Epithelial cell of esophagus (primary cell): ENCODE data around the gene PTGDS.

Source experiments
- DNase-seq: peaks from one replicate; pipeline ENCODE4 v3.0.0; 2010; ENCODE audit warnings: low read depth
- H3K4me3 ChIP-seq: 2 replicates; pipeline ENCODE4 v1.5.1; 2011; ENCODE audit warnings: mild to moderate bottlenecking, low read length, control low read depth
- TF ChIP-seq, protein P1 (sequence below): IDR thresholded peaks from 2 replicates; pipeline ENCODE4 v1.5.1; 2011; ENCODE audit warnings: low read depth, mild to moderate bottlenecking, low read length, control low read depth, inconsistent platforms; ENCODE audit not compliant: insufficient read depth; ENCODE audit errors: missing control alignments

PTGDS gene

DNA sequence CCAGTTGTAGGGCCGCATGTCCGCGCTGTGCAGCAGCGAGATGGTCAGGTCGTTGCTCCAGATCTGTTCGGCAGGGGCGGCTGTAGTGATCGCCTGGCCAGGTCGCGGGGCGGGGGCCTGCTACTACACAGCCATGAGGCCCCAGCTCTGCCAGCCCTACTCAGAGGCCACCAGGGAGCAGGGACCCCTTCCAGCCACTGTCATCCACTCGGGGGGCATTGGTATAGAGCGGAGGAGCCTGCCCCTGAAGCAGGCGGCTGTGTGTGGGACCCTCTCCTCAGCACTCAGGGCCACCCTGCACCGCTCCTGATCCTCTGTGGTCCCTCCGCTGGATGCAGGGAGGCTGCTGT lies 34.4 kb upstream of the PTGDS start:
- TF ChIP-seq, protein P1, sequence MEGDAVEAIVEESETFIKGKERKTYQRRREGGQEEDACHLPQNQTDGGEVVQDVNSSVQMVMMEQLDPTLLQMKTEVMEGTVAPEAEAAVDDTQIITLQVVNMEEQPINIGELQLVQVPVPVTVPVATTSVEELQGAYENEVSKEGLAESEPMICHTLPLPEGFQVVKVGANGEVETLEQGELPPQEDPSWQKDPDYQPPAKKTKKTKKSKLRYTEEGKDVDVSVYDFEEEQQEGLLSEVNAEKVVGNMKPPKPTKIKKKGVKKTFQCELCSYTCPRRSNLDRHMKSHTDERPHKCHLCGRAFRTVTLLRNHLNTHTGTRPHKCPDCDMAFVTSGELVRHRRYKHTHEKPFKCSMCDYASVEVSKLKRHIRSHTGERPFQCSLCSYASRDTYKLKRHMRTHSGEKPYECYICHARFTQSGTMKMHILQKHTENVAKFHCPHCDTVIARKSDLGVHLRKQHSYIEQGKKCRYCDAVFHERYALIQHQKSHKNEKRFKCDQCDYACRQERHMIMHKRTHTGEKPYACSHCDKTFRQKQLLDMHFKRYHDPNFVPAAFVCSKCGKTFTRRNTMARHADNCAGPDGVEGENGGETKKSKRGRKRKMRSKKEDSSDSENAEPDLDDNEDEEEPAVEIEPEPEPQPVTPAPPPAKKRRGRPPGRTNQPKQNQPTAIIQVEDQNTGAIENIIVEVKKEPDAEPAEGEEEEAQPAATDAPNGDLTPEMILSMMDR = no peak
- H3K4me3 ChIP-seq = peak overlapping the region; percentile 71
- DNase-seq = no peak

DNA sequence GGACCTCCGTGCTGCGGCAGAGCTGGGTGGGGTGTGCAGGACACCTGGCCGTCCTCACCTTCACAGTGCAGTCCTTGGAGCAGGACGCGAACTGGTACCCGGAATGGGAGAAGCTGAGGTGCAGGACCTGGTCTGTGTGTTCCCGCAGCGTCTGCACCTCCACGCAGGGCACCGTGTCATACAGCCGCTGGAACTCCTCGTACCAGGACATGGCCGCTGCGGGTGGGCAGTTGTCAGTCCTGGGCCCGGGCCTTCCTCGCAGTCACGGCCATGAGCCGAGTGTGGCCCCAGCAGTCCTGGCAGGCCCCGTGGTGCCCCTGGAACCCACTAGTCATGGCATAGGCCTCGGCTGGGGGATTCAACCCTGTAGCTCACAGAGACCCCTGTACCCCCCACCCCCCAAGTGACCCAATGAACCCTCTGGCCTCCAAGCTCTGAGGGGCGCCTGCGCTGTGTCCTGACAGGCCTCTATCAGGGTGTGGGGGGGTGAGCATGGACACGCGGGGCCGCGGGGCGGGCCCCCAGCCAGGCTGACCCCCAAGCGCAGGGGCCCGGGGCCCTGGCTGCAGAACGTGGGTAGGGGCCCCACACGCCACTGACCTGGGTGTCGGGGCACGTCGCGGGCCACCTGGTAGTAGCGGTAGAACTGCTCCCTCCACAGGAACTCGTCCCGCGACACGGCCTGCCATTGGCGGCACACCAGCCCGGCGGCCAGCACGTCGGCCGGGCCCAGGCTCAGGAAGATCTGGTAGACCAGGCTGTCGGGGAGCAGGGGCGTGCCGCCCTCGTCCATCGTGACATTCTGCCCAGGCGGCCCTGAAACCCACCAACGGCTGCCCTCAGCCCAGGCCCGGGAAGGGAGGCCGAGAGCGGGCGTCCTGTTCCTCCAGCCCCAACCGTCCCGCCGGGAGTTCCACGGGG lies 33.8 kb upstream of the PTGDS start:
- DNase-seq = peak; percentile 42
- peak overlapping the region; percentile 71 for H3K4me3 ChIP-seq
- TF ChIP-seq, protein P1 = no peak

DNA sequence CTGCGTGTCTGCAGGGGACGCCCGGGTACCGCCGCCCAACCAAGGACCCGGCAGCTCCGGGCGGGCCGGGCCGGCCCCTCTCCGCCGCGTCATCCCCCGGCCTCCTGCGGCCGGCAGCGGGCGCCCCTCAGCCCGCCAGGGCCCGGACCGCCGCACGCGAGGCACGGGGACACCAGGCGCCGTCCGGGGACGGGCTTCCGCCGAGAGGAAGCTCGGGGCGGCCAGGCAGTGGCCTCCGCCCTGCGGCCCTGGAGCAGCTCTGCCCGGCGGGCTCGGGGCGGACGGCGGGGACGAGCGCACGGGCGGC lies 33.1 kb upstream of the PTGDS start:
- TF ChIP-seq, protein P1 = no peak
- DNase-seq = peak; percentile 48
- H3K4me3 ChIP-seq = peak overlapping the region; percentile 71

- TF ChIP-seq, protein P1 = peak; percentile 63
These were observed 32.6 kb upstream of the PTGDS start, which contains the start of the genes C8G and FBXW5 for GRCh38 chr9:136944519-136945332. Gene C8G, plus strand, starts transcription at chr9:136945243. Its CDS starts 78 bp downstream, at chr9:136945321. Gene FBXW5, minus strand, starts transcription at chr9:136944738. Its CDS starts 655 bp downstream, at chr9:136944083.

GRCh38 chr9:136945333-136946227 lies 31.7 kb upstream of the PTGDS start:
- H3K4me3 ChIP-seq = no peak overlapping the region
- TF ChIP-seq, protein P1 = no peak
- DNase-seq = no peak

More at GRCh38 chr9:136944519-136945332, 32.6 kb upstream of the PTGDS start, which contains the start of the genes C8G and FBXW5:
- H3K4me3 ChIP-seq = peak within 1 kb of the TSS; percentile 71
- peak; percentile 91 for DNase-seq

DNA sequence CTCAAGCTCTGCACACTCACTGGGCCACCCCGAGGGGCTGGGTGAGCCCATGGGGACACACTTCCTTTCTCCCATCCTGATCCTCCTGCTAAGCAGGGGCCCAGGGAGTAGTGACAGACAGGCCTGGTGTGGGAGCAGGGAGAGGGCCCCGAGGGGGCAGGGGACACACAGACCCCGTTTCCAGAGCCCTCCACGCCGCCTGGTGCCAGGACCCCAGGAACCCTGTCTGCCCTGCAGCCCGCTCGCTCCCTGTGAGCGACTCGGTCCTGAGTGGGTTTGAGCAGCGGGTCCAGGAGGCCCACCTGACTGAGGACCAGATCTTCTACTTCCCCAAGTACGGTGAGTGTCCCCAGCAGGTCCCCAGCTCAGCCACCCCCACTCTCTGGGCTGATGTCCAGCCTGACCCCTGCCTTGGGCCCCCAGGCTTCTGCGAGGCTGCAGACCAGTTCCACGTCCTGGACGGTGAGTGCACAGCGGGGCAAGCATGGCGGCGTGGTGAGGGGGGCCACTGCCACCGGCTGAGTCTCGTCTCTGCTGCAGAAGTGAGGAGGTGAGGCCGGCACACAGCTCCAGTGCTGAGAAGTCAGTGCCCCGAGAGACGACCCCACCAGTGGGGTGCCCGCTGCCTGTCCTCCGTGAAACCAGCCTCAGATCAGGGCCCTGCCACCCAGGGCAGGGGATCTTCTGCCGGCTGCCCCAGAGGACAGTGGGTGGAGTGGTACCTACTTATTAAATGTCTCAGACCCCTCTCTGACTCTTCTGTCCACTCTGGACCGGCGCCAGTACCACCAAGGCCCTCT lies 30.9 kb upstream of the PTGDS start:
- TF ChIP-seq, protein P1 = no peak
- no peak overlapping the region for H3K4me3 ChIP-seq

More for the DNA sequence above, 30.9 kb upstream of the PTGDS start:
- no peak for DNase-seq
